GM13977 (cell line): ENCODE data around the gene SOCS7.

Experiments
- DNase-seq: peaks from one replicate; pipeline ENCODE4 v3.0.0; 2012; ENCODE audit warnings: low spot score
- CTCF ChIP-seq: IDR thresholded peaks from 2 replicates; pipeline ENCODE4 v1.5.1; 2012; ENCODE audit warnings: mild to moderate bottlenecking, control low read depth; ENCODE audit not compliant: insufficient read depth; ENCODE audit errors: extremely low read depth, missing control alignments
- in situ Hi-C: fragments of 300-500 bp; cut with MboI; formaldehyde crosslinking; loops from one replicate; pipeline ENCODE4 v1.12.0; 2022; ENCODE audit warnings: low sequenced_read_pairs, low pct_unique_long_range_greater_than_20kb, mixed read lengths, inconsistent platforms; ENCODE audit not compliant: unreplicated experiment

SOCS7 gene

GRCh38 chr17:38361694-38362465, 10.2 kb downstream of the SOCS7 start:
- in situ Hi-C loops, result no loop called here

GRCh38 chr17:38363016-38363415, 11.4 kb downstream of the SOCS7 start:
- in situ Hi-C loops, result no loop called here
- DNase-seq, result no peak
- no peak for TF ChIP-seq CTCF

More at GRCh38 chr17:38361694-38362465, 10.2 kb downstream of the SOCS7 start:
- no peak for DNase-seq
- TF ChIP-seq CTCF, result no peak

GRCh38 chr17:38364741-38365140, 13.1 kb downstream of the SOCS7 start:
- no peak for DNase-seq
- in situ Hi-C loops, result no loop called here
- TF ChIP-seq CTCF, result no peak

GRCh38 chr17:38369124-38369886, 17.7 kb downstream of the SOCS7 start:
- in situ Hi-C loops, result no loop called here
- DNase-seq, result no peak
- no peak for TF ChIP-seq CTCF

DNA sequence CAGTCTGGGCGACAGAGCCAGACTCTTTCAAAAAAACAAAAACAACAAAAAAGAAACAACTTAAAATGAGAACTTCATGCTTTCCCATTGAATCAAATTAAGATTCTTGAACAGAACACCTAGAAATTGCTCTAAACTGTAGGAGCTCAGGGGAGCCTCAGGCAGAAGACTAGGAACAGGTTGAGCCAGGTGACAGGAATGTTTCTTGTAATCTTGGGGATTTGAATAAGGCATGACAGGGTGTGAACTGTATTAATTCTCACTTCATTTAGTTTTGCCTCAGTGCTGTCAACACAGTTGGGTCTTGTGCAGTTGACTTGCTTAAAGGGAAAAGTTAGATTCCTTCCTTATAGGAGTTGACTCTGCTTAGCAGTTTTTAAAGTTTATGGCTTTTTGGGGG, 27.8 kb downstream of the SOCS7 start:
- in situ Hi-C loops, result no loop called here
- TF ChIP-seq CTCF, result no peak
- no peak for DNase-seq

GRCh38 chr17:38395090-38395489, 43.4 kb downstream of the SOCS7 start:
- no peak for DNase-seq
- no peak for TF ChIP-seq CTCF
- in situ Hi-C loops, result no loop called here
